Neural cell (in vitro differentiated cells): ENCODE measurements around the gene TENT5C. TPM values are rescaled to one million over a fixed set of nuclear protein-coding genes. Genes with fewer than 3 reads are reported as not detected.

ENCODE experiments used
- H2AFZ ChIP-seq: fragments of 200-600, 300-800 bp; sonication (generic), shearing (Covaris generic); 2 replicates; pipeline ENCODE4 v1.6.0; 2014; ENCODE audit warnings: low read depth, mild to moderate bottlenecking, antibody characterized with exemption, low read length, moderate library complexity
- H3F3A ChIP-seq: fragments of 200-600 bp; shearing (Covaris generic); 2 replicates; pipeline ENCODE4 v1.6.1; 2016; ENCODE audit warnings: mild to moderate bottlenecking, moderate library complexity, mixed read lengths, antibody characterized with exemption, low read length; ENCODE audit not compliant: insufficient read depth, poor library complexity, severe bottlenecking
- H3K27ac ChIP-seq: fragments of 200-600, 300-800 bp; sonication (generic), shearing (Covaris generic); 2 replicates; pipeline ENCODE4 v1.5.1; 2014; ENCODE audit warnings: mild to moderate bottlenecking, low read length, moderate library complexity
- H3K27me3 ChIP-seq: fragments of 300-800, 200-600 bp; sonication (generic), shearing (Covaris generic); 2 replicates; pipeline ENCODE4 v1.6.0; 2014; ENCODE audit warnings: mild to moderate bottlenecking, low read depth, low read length, moderate library complexity; ENCODE audit not compliant: insufficient read depth
- H3K36me3 ChIP-seq: fragments of 300-800, 200-600 bp; sonication (generic), shearing (Covaris generic); 2 replicates; pipeline ENCODE4 v1.5.1; 2014; ENCODE audit warnings: mild to moderate bottlenecking, antibody characterized with exemption, low read length, moderate library complexity; ENCODE audit not compliant: insufficient read depth
- H3K4me2 ChIP-seq: fragments of 300-800, 200-600 bp; sonication (generic), shearing (Covaris generic); 2 replicates; pipeline ENCODE4 v1.6.0; 2014; ENCODE audit warnings: mild to moderate bottlenecking, low read length
- H3K4me3 ChIP-seq: fragments of 300-800, 200-600 bp; sonication (generic), shearing (Covaris generic); 2 replicates; pipeline ENCODE4 v1.5.1; 2014; ENCODE audit warnings: mild to moderate bottlenecking, low read length, moderate library complexity
- H3K79me2 ChIP-seq: fragments of 200-600 bp; shearing (Covaris generic); replicated peaks from 2 replicates; pipeline ENCODE4 v1.6.0; 2014; ENCODE audit warnings: mild to moderate bottlenecking, low read length, moderate library complexity; ENCODE audit not compliant: insufficient read depth
- H3K9ac ChIP-seq: fragments of 300-800, 200-600 bp; sonication (generic), shearing (Covaris generic); 2 replicates; pipeline ENCODE4 v1.6.1; 2016; ENCODE audit warnings: mild to moderate bottlenecking, low read length, mixed read lengths
- H3K9me2 ChIP-seq: fragments of 200-600 bp; shearing (Covaris generic); 2 replicates; pipeline ENCODE4 v1.6.1; 2016; ENCODE audit warnings: mild to moderate bottlenecking, low read length, mixed read lengths; ENCODE audit not compliant: insufficient read depth
- H3K9me3 ChIP-seq: fragments of 200-600, 300-800 bp; sonication (generic), shearing (Covaris generic); 2 replicates; pipeline ENCODE4 v1.6.1; 2016; ENCODE audit warnings: mild to moderate bottlenecking, mixed run types, low read length, moderate library complexity, mixed read lengths
- H4K20me1 ChIP-seq: fragments of 200-600 bp; shearing (Covaris generic); 2 replicates; pipeline ENCODE4 v1.6.1; 2016; ENCODE audit warnings: mild to moderate bottlenecking, mixed run types; ENCODE audit not compliant: insufficient read depth
- EP300 ChIP-seq: fragments of 450-650 bp; conservative IDR thresholded peaks from 2 replicates; pipeline ENCODE4 v1.6.1; 2014; ENCODE audit warnings: antibody characterized with exemption, mild to moderate bottlenecking, moderate library complexity; ENCODE audit not compliant: poor library complexity, severe bottlenecking
- EZH2 ChIP-seq: fragments of 200-600, 300-800 bp; shearing (Covaris generic), sonication (generic); IDR thresholded peaks from 2 replicates; pipeline ENCODE4 v1.6.1; 2014; ENCODE audit warnings: antibody characterized with exemption, low read length, borderline replicate concordance, mild to moderate bottlenecking; ENCODE audit not compliant: insufficient read depth, poor library complexity, severe bottlenecking
- MXI1 ChIP-seq: fragments of 450-650 bp; conservative IDR thresholded peaks from 2 replicates; pipeline ENCODE4 v1.6.1; 2014; ENCODE audit warnings: antibody characterized with exemption, mild to moderate bottlenecking; ENCODE audit not compliant: poor library complexity, severe bottlenecking
- POLR2AphosphoS5 ChIP-seq: IDR thresholded peaks from 2 replicates; pipeline ENCODE4 v1.6.1; 2012
- RAD21 ChIP-seq: fragments of 450-650 bp; conservative IDR thresholded peaks from 2 replicates; pipeline ENCODE4 v1.6.1; 2014; ENCODE audit warnings: antibody characterized with exemption, mild to moderate bottlenecking, moderate library complexity
- REST ChIP-seq: IDR thresholded peaks from 2 replicates; pipeline ENCODE4 v1.6.1; 2012; ENCODE audit warnings: borderline replicate concordance
- SMC3 ChIP-seq: fragments of 450-650 bp; conservative IDR thresholded peaks from 2 replicates; pipeline ENCODE4 v1.6.1; 2014; ENCODE audit warnings: antibody characterized with exemption, mild to moderate bottlenecking, moderate library complexity; ENCODE audit not compliant: poor library complexity
- TAF1 ChIP-seq: IDR thresholded peaks from 2 replicates; pipeline ENCODE4 v1.6.1; 2012; ENCODE audit warnings: low read depth
- polyA plus RNA-seq: library from polyadenylated mRNA; depleted of rRNA; stranded (reverse); fragments of >200 nt; gene quantifications from 2 replicates; pipeline ENCODE4 v1.2.3, GENCODE V29; 2014
- TF ChIP-seq, protein P1 (sequence below): fragments of 450-650 bp; IDR thresholded peaks from 2 replicates; pipeline ENCODE4 v1.5.1; 2014; ENCODE audit warnings: antibody characterized with exemption, mild to moderate bottlenecking, moderate library complexity; ENCODE audit not compliant: poor library complexity, severe bottlenecking

Gene TENT5C
- polyA plus RNA-seq, 1 donor from 2014 or later, result 0.05 TPM

DNA sequence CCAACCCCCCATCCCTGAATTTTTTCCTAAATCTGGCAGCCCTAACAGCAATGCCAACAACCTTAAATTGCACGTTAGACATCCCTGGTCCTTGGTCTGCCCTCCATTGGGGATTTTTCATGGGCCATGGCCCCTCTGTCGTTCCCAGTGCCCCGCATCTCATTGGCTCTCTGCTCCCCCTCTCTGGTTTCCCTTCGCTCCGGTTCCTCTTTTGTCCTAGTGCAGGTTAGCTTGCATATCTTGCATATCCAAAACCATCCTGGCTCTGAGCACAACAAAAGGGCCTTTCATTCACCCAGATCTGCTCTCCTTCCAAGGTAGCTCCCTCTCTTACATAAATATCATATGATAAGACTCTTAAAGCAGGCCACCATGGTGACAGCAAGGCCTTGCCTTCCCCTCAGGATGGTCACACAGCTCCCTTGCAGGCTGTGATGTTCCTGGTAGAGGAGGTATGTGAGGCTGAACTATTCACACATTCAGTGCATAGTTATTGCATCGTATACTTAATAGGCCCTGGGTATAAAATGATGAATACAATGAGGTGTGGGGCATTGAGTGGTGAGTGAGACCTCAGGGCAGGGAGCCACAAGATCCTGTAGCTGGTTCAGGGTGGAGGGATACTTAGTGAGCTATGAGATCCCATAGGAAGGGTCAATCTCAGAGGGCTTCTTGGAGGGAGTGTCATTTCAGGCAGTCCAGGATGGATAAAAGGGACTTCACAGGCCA lies 45.2 kb downstream of the TENT5C start:
- no peak overlapping the region for H3K4me3 ChIP-seq
- no peak overlapping the region for H3K9ac ChIP-seq
- H3K4me2 ChIP-seq, result no peak overlapping the region
- H4K20me1 ChIP-seq, result no peaks in the 10 kb centered on the region
- no peaks in the 10 kb centered on the region for H3K27me3 ChIP-seq
- no peak overlapping the region for H3K27ac ChIP-seq
- H3K79me2 ChIP-seq, result no peaks in the 10 kb centered on the region
- H2AFZ ChIP-seq, result no peak overlapping the region
- no peaks in the 10 kb centered on the region for H3F3A ChIP-seq
- H3K9me3 ChIP-seq, result no peaks in the 10 kb centered on the region
- TF ChIP-seq, protein P1, sequence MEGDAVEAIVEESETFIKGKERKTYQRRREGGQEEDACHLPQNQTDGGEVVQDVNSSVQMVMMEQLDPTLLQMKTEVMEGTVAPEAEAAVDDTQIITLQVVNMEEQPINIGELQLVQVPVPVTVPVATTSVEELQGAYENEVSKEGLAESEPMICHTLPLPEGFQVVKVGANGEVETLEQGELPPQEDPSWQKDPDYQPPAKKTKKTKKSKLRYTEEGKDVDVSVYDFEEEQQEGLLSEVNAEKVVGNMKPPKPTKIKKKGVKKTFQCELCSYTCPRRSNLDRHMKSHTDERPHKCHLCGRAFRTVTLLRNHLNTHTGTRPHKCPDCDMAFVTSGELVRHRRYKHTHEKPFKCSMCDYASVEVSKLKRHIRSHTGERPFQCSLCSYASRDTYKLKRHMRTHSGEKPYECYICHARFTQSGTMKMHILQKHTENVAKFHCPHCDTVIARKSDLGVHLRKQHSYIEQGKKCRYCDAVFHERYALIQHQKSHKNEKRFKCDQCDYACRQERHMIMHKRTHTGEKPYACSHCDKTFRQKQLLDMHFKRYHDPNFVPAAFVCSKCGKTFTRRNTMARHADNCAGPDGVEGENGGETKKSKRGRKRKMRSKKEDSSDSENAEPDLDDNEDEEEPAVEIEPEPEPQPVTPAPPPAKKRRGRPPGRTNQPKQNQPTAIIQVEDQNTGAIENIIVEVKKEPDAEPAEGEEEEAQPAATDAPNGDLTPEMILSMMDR, result no peak
- TF ChIP-seq SMC3, result no peak
- no peak for TF ChIP-seq MXI1
- no peak for TF ChIP-seq EP300
- no peak for TF ChIP-seq TAF1
- no peak for TF ChIP-seq RAD21
- no peak for TF ChIP-seq POLR2AphosphoS5
- no peaks in the 10 kb centered on the region for H3K36me3 ChIP-seq
- no peaks in the 10 kb centered on the region for H3K9me2 ChIP-seq

GRCh38 chr1:117651616-117652015 lies 45.8 kb downstream of the TENT5C start:
- no peaks in the 10 kb centered on the region for H3F3A ChIP-seq
- H3K9me2 ChIP-seq, result no peaks in the 10 kb centered on the region
- no peak overlapping the region for H2AFZ ChIP-seq
- TF ChIP-seq TAF1, result no peak
- no peak for TF ChIP-seq POLR2AphosphoS5
- no peak for TF ChIP-seq MXI1
- TF ChIP-seq, protein P1, result no peak
- no peak for TF ChIP-seq SMC3
- no peak for TF ChIP-seq EZH2
- TF ChIP-seq RAD21, result no peak
- no peak for TF ChIP-seq EP300
- TF ChIP-seq REST, result no peak
- H4K20me1 ChIP-seq, result no peaks in the 10 kb centered on the region
- H3K36me3 ChIP-seq, result no peaks in the 10 kb centered on the region
- H3K27me3 ChIP-seq, result no peaks in the 10 kb centered on the region
- no peak overlapping the region for H3K4me3 ChIP-seq
- H3K9ac ChIP-seq, result no peak overlapping the region
- H3K4me2 ChIP-seq, result no peak overlapping the region
- H3K79me2 ChIP-seq, result no peaks in the 10 kb centered on the region
- no peaks in the 10 kb centered on the region for H3K9me3 ChIP-seq
- H3K27ac ChIP-seq, result no peak overlapping the region
